Stimulated activated CD8-positive, alpha-beta memory T cell treated with anti-CD3 and anti-CD28 coated beads, Interleukin-12 subunit alpha, Interleukin-12 subunit beta, amount 100 ng/mL, for 4 hours (primary cell): ENCODE data around the gene SMAGP.
A peak's percentile ranks its signal among the peaks of the same experiment; 100 is the strongest.
"Not testable (repeated sequence)": the region's sequence is repeated elsewhere in the genome, so short reads cannot be mapped to it uniquely, and the experiment has no call there.

ENCODE experiments used
- DNase-seq: peaks from one replicate; pipeline ENCODE4 v3.0.0-alpha.2; 2020; ENCODE audit warnings: low read depth

SMAGP gene

DNA sequence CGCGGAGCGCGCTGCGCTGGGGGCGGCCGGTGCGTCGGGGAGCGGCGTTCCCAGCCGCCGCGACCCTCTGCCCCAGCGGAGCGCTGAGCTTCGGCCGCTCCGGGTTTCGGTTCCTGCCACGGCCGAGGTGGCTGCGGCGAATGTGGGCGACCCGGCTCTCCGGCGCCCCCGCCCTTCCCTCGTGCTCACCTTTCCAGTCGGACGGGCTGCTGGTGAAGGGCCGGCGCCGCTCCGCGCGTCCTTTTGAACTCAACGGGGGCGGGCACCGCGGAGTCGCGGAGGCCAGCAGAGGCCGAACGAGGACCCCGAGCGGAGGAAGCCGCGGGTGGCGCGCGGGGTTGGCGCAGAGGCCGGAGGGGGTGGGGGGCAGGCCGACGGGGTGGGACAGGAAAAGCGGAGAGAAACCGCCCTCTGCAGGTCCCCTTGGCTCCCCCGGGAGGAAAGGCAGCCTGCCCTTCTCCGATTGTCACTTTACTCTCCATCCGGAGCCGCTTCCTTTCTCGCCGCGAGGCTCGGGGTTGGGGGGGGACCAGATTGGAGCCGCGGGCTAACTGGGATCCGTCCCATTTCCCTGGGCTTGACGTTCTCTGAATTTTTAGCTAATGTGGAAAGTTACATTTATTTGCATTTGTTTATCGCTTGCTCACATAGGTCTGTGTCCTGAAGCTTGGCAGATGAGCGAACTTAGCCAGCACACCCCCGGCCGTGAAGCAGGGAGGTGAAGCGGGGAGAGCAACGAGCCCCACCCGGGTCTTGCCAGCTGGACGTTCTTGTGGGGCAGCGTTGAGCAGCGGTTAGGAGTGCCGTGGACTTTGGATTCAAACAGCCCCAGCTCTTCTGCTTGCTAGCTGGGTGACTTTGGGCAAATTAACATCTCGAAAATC lies at the start of gene SMAGP:
Gene SMAGP, minus strand, starts transcription at position 349 of the 884 bp plus-strand sequence. CDS start 1,137 bp downstream, outside the sequence.
- DNase-seq, result peak; percentile 29

DNA sequence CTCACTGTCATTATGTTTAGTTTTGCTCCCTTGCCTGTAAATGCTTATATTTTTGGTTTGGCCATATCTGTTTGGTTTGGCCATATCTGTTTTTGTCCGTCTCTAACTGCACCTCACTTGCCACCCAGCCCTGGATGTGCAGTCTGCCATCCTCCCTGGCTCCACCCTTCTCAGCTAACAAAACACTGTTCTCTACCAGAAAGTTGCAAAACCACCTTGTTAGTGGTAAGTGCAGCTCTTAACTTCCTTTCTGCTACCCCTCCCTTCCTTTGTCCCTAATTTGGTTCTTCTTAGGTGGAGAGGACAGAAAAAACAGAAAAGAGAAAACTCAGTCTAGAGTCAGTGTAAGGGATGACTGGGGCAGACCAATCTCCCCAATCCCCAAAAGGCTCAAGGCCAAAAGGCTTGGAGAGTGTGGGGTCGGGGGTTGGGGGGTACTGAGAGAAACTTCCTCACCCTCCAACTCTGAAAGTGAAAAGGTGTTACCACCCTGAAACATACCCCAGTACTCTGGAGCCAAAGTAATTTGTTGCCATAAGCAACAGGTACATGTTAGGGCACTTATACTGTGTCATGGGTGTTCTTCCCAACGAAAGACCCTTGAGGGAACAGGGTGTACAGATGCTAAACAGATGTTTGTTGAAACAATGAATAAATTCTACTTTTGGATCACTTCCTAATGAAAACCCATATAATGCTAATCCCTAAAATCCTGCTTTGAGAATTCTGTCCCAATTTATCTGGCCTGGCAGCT lies 48.8 kb upstream of the SMAGP start:
- no peak for DNase-seq

DNA sequence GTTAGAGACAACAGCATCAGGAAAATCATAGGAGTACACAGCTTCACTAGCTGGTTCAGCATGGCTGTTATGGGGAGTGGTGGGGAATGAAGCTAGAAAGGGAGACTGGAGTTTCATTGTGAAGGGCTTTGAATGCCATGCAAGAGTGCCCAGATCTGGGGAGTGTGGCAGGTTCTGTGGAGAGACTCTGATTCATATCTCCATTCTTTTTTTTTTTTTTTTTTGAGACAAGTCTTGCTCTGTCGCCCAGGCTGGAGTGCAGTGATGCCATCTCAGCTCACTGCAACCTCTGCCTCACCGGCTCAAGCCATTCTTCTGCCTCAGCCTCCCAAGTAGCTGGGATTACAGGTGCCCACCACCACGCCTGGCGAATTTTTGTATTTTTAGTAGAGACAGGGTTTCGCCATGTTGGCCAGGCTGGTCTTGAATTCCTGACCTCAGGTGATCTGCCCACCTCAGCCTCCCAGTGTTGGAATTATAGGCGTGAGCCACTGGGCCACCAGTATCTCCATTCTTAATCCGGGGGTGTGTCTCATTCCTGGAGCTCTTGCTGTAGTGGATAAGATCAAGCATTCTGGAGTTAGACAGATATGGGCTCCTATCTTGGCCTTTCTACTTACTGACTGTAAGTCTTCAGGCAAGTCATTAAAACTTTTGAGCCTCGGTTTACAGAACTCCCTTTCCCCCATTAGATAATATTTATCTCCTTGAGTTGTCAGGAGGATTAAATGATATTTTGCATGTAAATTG lies 48.0 kb upstream of the SMAGP start:
- not testable (repeated sequence) for DNase-seq

- no peak for DNase-seq
Measured at GRCh38 chr12:51311389-51311788, 41.2 kb upstream of the SMAGP start.

DNA sequence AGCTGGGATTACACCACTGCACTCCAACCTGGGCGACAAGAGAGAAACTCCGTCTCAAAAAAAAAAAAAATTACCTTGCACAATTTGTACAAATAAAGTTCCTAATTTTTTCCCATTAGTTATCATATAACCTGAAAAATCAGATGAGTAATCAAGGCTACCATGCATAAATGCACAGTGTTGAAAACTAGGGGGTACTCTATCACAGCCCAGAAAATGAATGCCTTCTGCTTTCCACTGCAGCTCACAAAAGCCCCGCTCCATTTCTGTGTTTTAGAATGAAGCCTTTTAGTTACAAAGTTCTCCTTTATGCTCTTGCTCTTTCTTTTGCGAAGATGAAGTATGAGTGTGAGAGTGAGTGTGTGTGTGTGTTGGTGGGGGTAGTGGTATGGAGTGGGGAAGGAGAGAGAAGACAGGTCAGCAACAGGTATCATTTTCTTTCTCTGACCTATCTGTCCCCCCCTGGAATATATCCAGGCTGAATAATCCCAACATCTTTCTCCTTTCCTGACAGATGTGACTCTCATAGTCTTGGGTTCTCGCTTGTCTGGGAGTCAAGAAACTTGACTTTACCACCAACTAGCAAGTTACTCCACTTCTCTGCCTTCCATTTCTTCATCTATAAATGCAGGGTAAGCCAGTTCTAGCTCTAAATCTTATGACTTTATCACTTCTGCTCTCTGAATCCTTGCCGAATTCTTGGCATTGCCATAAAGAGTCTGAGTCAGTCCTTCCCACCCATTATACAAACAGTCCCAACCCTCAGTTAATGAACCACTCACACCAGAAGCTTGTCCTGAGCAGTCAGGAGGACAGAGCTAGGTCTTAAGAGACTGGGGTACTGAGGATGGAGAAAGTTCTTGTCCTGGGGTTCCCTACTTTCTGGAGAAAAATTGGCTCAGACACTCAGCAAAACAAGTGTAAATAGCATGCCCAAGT lies 37.7 kb upstream of the SMAGP start:
- DNase-seq, result no peak

GRCh38 chr12:51306507-51306906 lies 36.3 kb upstream of the SMAGP start:
- DNase-seq, result no peak

DNA sequence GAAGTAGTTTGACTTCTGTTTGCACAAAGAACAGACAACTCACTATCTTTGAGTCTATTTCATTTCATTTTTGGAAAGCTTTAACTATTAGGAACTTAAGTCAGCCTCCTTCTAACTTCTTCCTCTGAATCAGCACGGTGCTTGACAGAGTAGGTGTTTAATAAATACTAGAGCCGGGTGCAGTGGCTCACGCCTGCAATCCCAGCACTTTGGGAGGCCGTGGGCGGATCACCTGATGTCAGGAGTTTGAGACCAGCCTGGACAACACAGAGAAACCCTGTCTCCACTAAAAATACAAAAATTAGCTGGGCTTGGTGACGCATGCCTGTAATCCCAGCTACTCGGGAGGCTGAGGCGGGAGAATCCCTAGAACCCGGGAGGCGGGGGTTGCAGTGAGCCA lies 30.6 kb upstream of the SMAGP start:
- DNase-seq, result not testable (repeated sequence)

DNA sequence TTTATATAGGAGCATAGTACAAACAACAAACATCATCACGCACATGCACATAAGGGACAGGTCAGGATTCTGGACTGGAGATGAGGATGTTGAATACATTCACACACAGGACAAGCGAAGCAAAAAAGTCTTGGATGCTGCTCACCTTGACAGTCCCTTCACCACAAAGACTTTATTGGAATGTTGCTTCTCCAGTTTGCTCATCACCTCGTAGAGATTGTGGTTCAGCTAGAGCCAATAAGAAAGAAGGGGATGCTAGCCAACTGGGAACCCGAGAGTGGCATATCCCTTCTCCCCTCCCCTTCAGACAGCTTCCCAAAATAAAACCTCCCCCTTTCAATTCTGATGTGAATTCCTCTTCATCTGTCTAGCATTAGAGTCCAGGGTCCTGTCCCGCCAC lies 25.4 kb upstream of the SMAGP start:
- DNase-seq, result no peak

GRCh38 chr12:51294097-51294496 lies 23.9 kb upstream of the SMAGP start:
- DNase-seq, result not testable (repeated sequence)

DNA sequence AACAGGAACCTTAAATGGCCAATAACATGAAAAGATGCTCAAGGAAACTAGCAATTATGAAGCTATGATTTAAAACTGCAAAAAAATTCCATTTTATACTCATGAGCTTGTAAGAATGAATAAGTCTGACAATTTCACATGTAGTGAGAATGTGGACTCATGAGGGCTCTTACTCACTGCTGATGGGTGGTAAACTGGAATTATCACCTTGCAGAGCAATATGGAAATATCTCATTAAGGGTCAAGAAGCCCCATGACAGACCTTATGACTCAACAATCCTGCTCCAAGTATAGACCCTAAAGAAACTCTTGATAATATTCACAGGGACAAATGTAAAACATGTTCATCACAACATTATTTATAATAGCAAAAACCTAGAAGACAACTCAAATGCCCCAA lies 23.5 kb upstream of the SMAGP start:
- DNase-seq, result no peak

GRCh38 chr12:51291603-51292513 lies 21.6 kb upstream of the SMAGP start:
- not testable (repeated sequence) for DNase-seq

GRCh38 chr12:51285843-51286242 lies 15.6 kb upstream of the SMAGP start:
- no peak for DNase-seq

DNA sequence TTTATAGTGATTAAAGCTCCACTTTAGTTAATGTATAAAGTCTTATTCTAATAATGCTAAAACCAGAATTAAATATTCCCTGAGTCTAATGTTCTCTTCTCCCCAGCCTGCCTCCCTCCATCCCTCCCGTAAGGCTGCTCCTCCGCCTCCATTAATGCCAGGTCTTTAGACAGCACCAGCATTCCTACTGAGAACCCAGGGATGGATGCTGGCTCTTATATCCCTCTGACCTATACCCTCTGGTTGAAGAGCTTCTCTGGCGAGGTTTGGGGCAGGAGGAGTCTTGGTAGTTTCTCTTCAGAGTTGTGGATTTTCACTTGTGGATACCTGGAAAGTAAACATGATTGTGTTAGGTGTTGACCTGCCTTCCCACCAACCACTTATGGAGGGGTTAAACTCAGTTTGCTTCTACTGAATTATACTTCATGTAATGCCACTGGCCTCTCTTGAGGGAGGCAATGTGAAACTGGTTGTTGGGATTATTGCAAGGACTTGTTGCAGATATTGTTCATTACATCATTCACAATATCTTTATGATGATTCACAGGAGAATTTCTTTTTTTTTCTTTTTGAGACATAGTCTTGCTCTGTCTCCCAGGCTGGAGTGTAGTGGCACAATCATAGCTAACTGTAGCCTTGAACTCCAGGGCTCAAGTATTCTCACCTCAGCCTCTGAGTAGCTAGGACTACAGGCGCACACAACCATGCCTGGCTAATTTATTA lies 11.1 kb upstream of the SMAGP start:
- DNase-seq, result no peak

DNA sequence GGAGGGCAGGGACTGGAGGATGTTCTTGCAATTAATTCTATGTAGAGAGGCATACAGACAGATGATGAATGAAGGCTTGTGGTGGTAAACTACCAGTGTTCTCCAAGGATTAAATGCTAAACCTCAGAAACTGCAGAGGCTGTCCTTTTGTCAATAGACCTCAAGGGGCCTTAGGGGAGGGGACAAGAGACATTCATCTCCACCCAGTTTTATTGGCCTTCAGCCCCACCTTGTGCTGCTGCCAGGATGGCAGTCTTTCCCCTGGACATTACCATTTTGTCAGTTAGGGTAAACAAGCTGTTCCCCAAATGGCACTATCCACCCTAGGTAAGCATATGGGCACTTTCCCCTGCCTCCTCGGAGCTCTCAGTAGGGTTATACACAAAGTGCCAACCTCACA lies 4.9 kb upstream of the SMAGP start:
- DNase-seq, result no peak

GRCh38 chr12:51272810-51273209 lies 2.6 kb upstream of the SMAGP start:
- DNase-seq, result not testable (repeated sequence)

DNA sequence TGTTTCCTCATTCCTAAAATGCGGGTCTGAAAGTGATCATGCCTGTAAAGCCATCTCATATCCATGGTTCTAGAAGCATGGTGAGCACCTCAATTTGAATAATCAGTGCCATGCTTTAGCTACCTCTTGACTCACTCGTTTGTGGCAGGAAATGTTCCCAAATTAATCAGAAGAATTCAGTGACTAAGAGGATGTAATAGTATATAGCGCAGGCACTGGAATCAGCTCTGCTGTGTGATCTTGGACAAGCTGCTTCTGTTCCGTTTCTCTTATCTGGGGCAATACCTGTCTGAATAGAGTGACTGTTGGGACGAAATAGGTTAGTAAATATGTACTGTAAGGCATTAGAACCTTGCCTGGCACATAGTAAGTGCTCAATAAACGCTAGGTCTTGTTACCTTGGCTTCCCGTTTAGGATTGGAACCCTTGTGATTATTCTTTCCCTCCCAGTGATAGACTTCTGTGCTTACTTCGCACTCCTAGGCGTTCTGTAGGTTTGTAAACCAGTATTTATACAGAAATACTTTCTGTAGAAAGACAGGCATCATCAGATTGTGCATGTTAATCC lies 820 bp upstream of the SMAGP start:
- no peak for DNase-seq

DNA sequence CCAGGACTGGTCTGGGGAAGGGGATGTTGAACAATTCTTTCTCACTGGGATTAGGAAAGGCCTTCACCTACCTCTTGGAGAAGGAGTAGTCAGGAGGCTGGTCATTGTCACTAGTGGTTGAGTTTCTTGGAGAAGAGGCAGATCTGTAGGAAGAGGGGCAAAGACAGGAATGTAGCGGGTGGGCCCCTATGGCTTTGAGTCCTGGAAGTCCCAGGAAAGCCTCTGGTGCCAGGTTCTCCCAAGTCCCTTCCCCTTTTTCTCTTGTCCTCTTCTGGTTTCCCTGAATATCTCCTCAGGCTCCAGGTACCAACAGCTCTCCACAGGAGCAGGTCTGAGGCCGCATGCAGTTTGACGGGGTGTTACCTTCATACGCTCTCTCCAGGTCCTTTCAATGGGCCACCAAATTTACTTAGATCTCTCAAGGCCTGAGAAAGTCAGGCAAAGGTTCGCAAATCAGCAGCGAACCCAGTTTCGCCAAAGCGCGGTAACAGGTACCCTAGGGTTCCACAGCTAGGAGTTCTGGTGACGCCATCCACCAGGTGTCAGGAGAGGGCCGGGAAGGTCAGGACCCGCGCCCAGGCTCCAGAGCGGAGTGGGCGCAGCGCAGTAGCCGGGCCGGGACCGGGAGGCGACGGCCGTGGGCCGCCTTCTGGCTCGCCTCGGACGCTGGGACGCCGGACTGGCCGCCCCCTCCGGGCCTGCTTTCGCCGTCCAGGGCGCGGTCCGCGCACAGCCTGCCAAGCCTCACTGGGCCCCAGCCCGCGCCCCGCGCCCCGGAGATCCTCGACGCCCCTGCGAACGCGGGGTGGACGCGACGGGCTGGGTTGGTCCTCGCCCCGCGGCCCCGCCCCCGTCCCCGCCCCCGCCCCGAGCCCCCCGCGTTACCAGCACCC lies 795 bp downstream of the SMAGP start:
- peak; percentile 27 for DNase-seq

DNA sequence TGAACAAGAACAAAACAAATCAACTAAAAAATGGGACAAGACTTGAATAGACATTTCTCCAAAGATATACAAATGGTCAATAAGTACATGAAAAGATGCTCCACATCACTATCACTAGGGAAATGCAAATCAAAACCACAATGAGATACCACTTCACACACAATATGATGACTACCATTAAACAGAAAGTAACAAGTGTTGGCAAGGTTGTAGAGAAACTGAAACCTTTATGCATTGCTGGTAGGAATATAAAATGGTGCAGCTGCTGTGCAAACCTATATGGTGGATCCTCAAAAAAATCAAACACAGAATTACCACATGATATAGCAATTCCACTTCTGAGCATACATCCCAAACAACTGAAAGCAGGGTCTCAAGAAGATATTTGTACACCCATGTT lies 5.2 kb downstream of the SMAGP start:
- no peak for DNase-seq
